Kidney (tissue), 14 donors: ENCODE measurements around the gene TEPSIN. TPM values are rescaled to one million over a fixed set of nuclear protein-coding genes. Genes with fewer than 3 reads are reported as not detected.

ENCODE experiments used
- DNase-seq, 5 donors: peaks; one replicate each; pipeline ENCODE4 v3.0.0-alpha.2; 2013 to 2020
- FAIRE-seq: peaks from 2 replicates; lab custom pipeline; 2012; peaks lifted over from hg19 to GRCh38; lab: Jason Lieb, UNC
- H3K27ac ChIP-seq, 2 donors: one replicate each; pipeline ENCODE4 v1.7.0; 2013; ENCODE audit warnings: low read depth in 2 of 2, low read length in 2 of 2, inconsistent platforms in 1 of 2
- H3K27me3 ChIP-seq: one replicate; pipeline ENCODE4 v1.7.1; 2013; ENCODE audit warnings: low read length, inconsistent platforms; ENCODE audit not compliant: control insufficient read depth, insufficient read depth
- H3K36me3 ChIP-seq, 3 donors: one replicate each; pipeline versions ENCODE4 v1.7.0 to v1.7.1; 2013; ENCODE audit warnings: low read length in 3 of 3, control low read depth in 1 of 3, inconsistent platforms in 1 of 3; ENCODE audit not compliant: insufficient read depth in 3 of 3, control insufficient read depth in 2 of 3
- H3K4me1 ChIP-seq, 3 donors: one replicate each; pipeline versions ENCODE4 v1.7.0 to v1.7.1; 2013; ENCODE audit warnings: low read length in 3 of 3, inconsistent platforms in 1 of 3, low read depth in 1 of 3; ENCODE audit not compliant: control insufficient read depth in 2 of 3, insufficient read depth in 2 of 3
- H3K4me3 ChIP-seq, 3 donors: one replicate each; pipeline versions ENCODE4 v1.7.0 to v1.8.1; 2013; ENCODE audit warnings: low read length in 3 of 3, control low read depth in 1 of 3, inconsistent platforms in 1 of 3
- H3K9ac ChIP-seq, 3 donors: one replicate each; pipeline versions ENCODE4 v1.7.0 to v1.7.1; 2013; ENCODE audit warnings: low read length in 3 of 3, control low read depth in 1 of 3, inconsistent platforms in 1 of 3
- H3K9me3 ChIP-seq, 3 donors: one replicate each; pipeline versions ENCODE4 v1.7.0 to v1.7.1; 2013; ENCODE audit warnings: low read length in 3 of 3, control low read depth in 1 of 3, inconsistent platforms in 1 of 3; ENCODE audit not compliant: control insufficient read depth in 2 of 3, insufficient read depth in 1 of 3
- CTCF ChIP-seq: IDR thresholded peaks from 3 replicates; pipeline ENCODE4 v1.5.1; 2012; ENCODE audit warnings: mild to moderate bottlenecking, moderate library complexity, borderline replicate concordance; ENCODE audit not compliant: insufficient read depth; ENCODE audit errors: extremely low read depth
- intact Hi-C: fragments of 100-400 bp; cut with DNase I; formaldehyde crosslinking; loops from one replicate; pipeline ENCODE4 v1.11.1; 2022
- polyA plus RNA-seq: library from polyadenylated mRNA; stranded (reverse); fragments of 350-450 nt; fragmentation: Illumina TruSeq; extraction: RNeasy Lipid Tissue Mini Kit (QIAGEN cat#74804); gene quantifications from one replicate; pipeline ENCODE4 v1.2.3, GENCODE V29; 2014; ENCODE audit warnings: low read depth, low replicate concordance; ENCODE audit not compliant: insufficient read depth
- total RNA-seq: library from RNA; stranded (reverse); fragmentation: NEBNext Ultra II Directional; extraction: Animal tissue kit (Norgen Biotek cat#: 25700); gene quantifications from one replicate; pipeline ENCODE4 v1.2.1, GENCODE V29; 2021
- donor health status: control.
- donor health status: control.
- donor health status: control.
- donor health status: control.
- donor health status: control.
- donor health status: DM: yes; HTN: yes; CAD: no.
- donor health status: Normal renal cell carcinoma (clear cell type).

Gene TEPSIN
- total and polyA plus RNA-seq, 2 donors from 2014 or later, result 13.9 to 42.8 TPM

GRCh38 chr17:81231121-81231645, 7.7 kb downstream of the TEPSIN start:
- Histone ChIP-seq H3K9ac (no peak overlapping the region), H3K9me3 (no peaks in the 10 kb centered on the region), H3K27ac (no peak overlapping the region), H3K36me3 (peaks cover 5 to 10% (median 5%) of the 10 kb centered on the region in 3 donors), H3K27me3 (no peaks in the 10 kb centered on the region), H3K4me3 (no peak overlapping the region), H3K4me1 (no peaks in the 10 kb centered on the region)
- DNase-seq (peak in 1 of 5 donors; percentile 75), FAIRE-seq (no peak)
- TF ChIP-seq CTCF, result no peak
- intact Hi-C loops, result no loop called here

- no peak overlapping the region for H3K9ac ChIP-seq
- TF ChIP-seq CTCF, result no peak
- H3K27me3 ChIP-seq, result no peaks in the 10 kb centered on the region
- DNase-seq (peak in 1 of 5 donors; percentile 78), FAIRE-seq (no peak)
- no peak overlapping the region for H3K4me3 ChIP-seq
- no peaks in the 10 kb centered on the region for H3K9me3 ChIP-seq
- H3K4me1 ChIP-seq, result no peaks in the 10 kb centered on the region
- intact Hi-C loops, result no loop called here
- H3K27ac ChIP-seq, result no peak overlapping the region
- H3K36me3 ChIP-seq, result peaks cover 5 to 10% (median 5%) of the 10 kb centered on the region in 3 donors
Observed at GRCh38 chr17:81230043-81230820, 8.6 kb downstream of the TEPSIN start.

GRCh38 chr17:81229666-81229920, 9.3 kb downstream of the TEPSIN start:
- Histone ChIP-seq H3K27ac (no peak overlapping the region), H3K36me3 (peaks cover 5 to 10% (median 5%) of the 10 kb centered on the region in 3 donors), H3K27me3 (no peaks in the 10 kb centered on the region), H3K4me3 (no peak overlapping the region), H3K9ac (no peak overlapping the region), H3K9me3 (no peaks in the 10 kb centered on the region), H3K4me1 (no peaks in the 10 kb centered on the region)
- intact Hi-C loops, result no loop called here
- no peak for DNase-seq
- no peak for FAIRE-seq
- TF ChIP-seq CTCF, result no peak
